Stomach (tissue), 4 donors: ENCODE data around the gene GKN1.

ENCODE experiments used
- CTCF ChIP-seq, 7 experiments: fragments of 450-650 bp in 4 of 7; fragments of 200-600 bp in 3 of 7; sonication (generic) in 3 of 7; IDR thresholded peaks; one replicate each; pipeline ENCODE4 v1.5.1; 2016 to 2019; ENCODE audit warnings: antibody characterized with exemption in 7 of 7, control low read depth in 2 of 7, mild to moderate bottlenecking in 1 of 7
- EP300 ChIP-seq: sonication (generic); formaldehyde crosslinking; IDR thresholded peaks from one replicate; pipeline ENCODE4 v1.6.1; 2017; ENCODE audit warnings: antibody characterized with exemption
- POLR2AphosphoS5 ChIP-seq, 3 donors: sonication (generic); formaldehyde crosslinking; IDR thresholded peaks; one replicate each; pipeline ENCODE4 v1.6.1; 2016; ENCODE audit warnings: antibody characterized with exemption in 3 of 3

DNA sequence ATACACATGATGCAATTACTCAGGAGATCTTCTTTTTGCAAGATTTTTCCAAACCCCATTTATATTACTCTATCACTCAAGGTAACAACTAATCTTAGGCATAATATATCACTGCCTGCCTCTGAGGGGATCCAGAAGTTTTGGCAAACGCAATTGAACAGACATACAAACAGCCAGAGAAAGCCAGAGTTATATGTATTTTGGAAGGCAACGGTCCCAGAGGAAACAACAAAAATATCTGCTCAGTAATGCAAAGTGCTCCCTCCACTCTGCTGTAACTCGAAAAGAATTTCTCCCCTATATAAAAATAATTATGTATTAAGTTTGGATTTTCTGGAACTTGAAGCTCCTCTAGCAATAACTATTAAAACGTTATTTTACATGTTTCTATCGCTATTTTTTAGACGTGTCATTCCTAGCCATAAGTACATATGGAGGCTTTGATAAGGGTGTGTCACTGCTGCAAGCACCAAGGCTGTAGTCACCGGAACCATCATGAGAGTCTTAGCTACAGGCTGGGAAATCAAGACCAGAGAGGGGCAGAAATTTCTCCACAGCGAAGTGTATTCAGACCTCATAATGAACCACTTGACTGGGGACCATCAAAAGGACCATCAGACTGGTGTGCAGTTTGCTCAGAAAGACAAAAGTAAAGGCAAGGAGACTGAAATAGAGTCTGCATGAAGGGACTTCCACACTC is 3.7 kb upstream of the GKN1 start:
- TF ChIP-seq CTCF (IDR thresholded peaks at IDR 0.05) (no peak), POLR2AphosphoS5 (IDR thresholded peaks at IDR 0.05) (no peak), EP300 (no peak)
